ENCODE measurements around the gene ZDHHC16.

DNA sequence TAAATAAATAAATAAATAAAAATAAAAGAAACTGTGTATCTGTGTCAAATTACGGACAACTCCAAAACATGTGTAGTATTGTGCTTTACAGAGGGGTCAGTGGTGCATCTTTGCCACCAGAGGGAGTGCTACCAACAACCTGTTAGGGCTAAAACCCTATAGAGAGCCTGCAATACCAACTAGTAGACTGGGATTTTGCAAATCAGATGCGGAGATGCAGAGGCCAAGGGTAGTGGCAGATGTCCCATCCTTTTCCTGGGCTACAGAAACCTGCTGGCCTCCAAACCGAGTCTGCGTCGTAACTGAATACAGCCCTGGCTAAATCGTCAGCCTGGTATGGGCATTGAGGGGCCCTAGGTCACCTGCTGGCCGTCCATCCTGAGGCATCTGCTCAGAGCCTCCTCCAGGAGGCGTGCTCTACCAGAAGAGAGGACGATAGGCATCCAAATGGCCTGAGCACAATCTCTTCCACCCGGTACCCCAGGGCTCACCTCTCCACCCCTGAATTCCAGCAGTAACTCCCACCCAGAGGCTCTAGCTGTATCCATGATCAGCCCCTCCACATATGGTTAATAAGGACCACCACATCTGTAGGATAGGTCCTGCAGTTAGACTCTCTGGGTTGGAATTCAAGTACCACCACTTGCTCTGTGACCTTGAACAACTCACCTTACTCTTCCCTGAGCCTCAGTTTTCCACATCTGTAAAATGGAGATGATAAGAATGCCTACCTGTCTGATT, 38.6 kb upstream of the ZDHHC16 start:
- TF ChIP-seq, protein P1, sequence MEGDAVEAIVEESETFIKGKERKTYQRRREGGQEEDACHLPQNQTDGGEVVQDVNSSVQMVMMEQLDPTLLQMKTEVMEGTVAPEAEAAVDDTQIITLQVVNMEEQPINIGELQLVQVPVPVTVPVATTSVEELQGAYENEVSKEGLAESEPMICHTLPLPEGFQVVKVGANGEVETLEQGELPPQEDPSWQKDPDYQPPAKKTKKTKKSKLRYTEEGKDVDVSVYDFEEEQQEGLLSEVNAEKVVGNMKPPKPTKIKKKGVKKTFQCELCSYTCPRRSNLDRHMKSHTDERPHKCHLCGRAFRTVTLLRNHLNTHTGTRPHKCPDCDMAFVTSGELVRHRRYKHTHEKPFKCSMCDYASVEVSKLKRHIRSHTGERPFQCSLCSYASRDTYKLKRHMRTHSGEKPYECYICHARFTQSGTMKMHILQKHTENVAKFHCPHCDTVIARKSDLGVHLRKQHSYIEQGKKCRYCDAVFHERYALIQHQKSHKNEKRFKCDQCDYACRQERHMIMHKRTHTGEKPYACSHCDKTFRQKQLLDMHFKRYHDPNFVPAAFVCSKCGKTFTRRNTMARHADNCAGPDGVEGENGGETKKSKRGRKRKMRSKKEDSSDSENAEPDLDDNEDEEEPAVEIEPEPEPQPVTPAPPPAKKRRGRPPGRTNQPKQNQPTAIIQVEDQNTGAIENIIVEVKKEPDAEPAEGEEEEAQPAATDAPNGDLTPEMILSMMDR (IDR thresholded peaks at IDR 0.05; ENCODE audit: low read depth, low read length, missing input control): peak; percentile 76
- TF ChIP-seq, protein P2, sequence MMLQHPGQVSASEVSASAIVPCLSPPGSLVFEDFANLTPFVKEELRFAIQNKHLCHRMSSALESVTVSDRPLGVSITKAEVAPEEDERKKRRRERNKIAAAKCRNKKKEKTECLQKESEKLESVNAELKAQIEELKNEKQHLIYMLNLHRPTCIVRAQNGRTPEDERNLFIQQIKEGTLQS (IDR thresholded peaks at IDR 0.05): no peak
- TF ChIP-seq TAF1 (conservative IDR thresholded peaks at IDR 0.05): no peak
- peak; percentile 78 to 81 for TF ChIP-seq RAD21 (IDR thresholded peaks at IDR 0.05)
- TF ChIP-seq GABPA (IDR thresholded peaks at IDR 0.05 in 1 of 2, conservative IDR thresholded peaks at IDR 0.05 in 1 of 2): no peak

All from liver (tissue), 3 donors.